Neural progenitor cell (in vitro differentiated cells): ENCODE results near the gene LIMD2.

Experiments
- EZH2 ChIP-seq: fragments of 200-600 bp; sonication (generic); IDR thresholded peaks from 2 replicates; pipeline ENCODE4 v1.6.1; 2017; ENCODE audit warnings: antibody characterized with exemption, mild to moderate bottlenecking, moderate library complexity
- EZH2phosphoT487 ChIP-seq: fragments of 200-600 bp; sonication (generic); IDR thresholded peaks from 2 replicates; pipeline ENCODE4 v1.6.1; 2017; ENCODE audit warnings: antibody characterized with exemption
- TF ChIP-seq, protein P1 (sequence below): fragments of 200-600 bp; sonication (generic); IDR thresholded peaks from 2 replicates; pipeline ENCODE4 v1.5.1; 2017; ENCODE audit warnings: antibody characterized with exemption, mild to moderate bottlenecking

DNA sequence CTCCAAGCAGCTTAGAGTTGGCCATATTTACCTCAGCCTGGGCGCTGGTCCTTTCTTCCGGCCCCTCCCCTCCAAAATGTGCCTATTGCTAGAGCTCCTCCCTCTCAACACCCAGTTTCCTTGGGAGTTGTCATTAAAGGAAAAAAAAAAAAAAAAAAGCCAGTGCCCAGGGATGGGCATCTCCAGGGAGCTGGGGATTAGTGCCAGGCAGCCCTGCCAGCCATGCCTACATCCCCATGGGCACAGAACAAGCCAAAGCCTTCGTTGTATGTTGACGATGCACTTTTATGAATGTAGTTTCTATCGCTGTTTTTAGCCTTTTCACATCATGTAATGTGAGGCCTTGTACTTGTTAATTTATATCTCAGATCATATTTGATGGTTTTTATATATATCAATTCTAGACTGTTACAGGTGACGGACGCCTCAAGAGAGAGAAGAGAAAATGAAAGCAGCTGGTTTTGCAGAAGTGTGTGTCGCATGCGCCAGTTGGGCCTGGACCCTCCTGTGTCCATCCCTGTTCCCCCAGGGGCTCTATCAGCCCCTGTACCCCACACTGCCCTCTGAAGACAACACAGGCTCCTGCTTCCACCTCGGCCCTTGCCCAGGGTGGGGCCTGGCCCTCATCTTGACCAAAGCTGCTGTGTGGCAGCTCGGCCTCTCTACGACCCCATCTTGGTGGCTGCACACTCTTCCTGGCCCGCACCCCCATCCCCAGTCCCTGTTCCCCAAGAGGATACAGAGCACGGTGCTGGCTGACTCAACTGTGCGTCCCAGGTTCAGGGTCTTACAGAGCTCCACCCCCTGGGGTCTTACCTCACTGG, 4.8 kb downstream of the LIMD2 start:
- TF ChIP-seq, protein P1, sequence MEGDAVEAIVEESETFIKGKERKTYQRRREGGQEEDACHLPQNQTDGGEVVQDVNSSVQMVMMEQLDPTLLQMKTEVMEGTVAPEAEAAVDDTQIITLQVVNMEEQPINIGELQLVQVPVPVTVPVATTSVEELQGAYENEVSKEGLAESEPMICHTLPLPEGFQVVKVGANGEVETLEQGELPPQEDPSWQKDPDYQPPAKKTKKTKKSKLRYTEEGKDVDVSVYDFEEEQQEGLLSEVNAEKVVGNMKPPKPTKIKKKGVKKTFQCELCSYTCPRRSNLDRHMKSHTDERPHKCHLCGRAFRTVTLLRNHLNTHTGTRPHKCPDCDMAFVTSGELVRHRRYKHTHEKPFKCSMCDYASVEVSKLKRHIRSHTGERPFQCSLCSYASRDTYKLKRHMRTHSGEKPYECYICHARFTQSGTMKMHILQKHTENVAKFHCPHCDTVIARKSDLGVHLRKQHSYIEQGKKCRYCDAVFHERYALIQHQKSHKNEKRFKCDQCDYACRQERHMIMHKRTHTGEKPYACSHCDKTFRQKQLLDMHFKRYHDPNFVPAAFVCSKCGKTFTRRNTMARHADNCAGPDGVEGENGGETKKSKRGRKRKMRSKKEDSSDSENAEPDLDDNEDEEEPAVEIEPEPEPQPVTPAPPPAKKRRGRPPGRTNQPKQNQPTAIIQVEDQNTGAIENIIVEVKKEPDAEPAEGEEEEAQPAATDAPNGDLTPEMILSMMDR, result no peak
- no peak for TF ChIP-seq EZH2
- TF ChIP-seq EZH2phosphoT487, result no peak
